ENCODE data around the gene TMEM240. TPM values are rescaled to one million over a fixed set of nuclear protein-coding genes. Genes with fewer than 3 reads are reported as not detected.
"Not testable (repeated sequence)": the region's sequence is repeated elsewhere in the genome, so short reads cannot be mapped to it uniquely, and the experiment has no call there.

TMEM240 gene
- total RNA-seq, 1 experiment from 2014 or later = 0.87 TPM

GRCh38 chr1:1511533-1512285, 28.7 kb downstream of the TMEM240 start, which contains the start of gene ATAD3A:
ATAD3A (plus strand) TSS chr1:1512162; CDS start chr1:1512269, 107 bp downstream.
- H3K9me3 ChIP-seq (ENCODE audit: low read length) = no peaks in the 10 kb centered on the region
- POLR2A ChIA-PET (ENCODE audit: unreplicated experiment) = interaction anchor here (0.6 kb wide), 1 partner anchor 102 kb away, joined by 3 read pairs; no protein-coding TSS in a partner anchor
- DNase-seq (peak; percentile 100), ATAC-seq (peak; percentile 82)
- peak within 1 kb of the TSS; percentile 88 for H3K4me2 ChIP-seq (ENCODE audit: low read length)
- H3K36me3 ChIP-seq (ENCODE audit: low read depth, low read length) = peaks cover 10% of the 10 kb centered on the region
- intact Hi-C loops (cut with micrococcal nuclease) = loop anchor here (1.0 kb wide), 1 partner anchor 40 kb away; the partner anchor contains the start of gene ATAD3B
- no TSS peak for BruUV-seq (replicated peaks)
- TF ChIP-seq EZH2 (IDR thresholded peaks at IDR 0.05; ENCODE audit: low read length, unreplicated experiment) (no peak), EZH2phosphoT487 (IDR thresholded peaks at IDR 0.05; ENCODE audit: borderline replicate concordance, low read length) (no peak), CTCF (conservative IDR thresholded peaks at IDR 0.05; ENCODE audit: low read depth, low read length) (no peak)
- no peaks in the 10 kb centered on the region for H3F3A ChIP-seq (ENCODE audit: low read length, unreplicated experiment)
- H3K4me3 ChIP-seq (ENCODE audit: low read length) = peak within 1 kb of the TSS; percentile 91
- H3K4me1 ChIP-seq (ENCODE audit: insufficient read depth, low read length) = peaks cover 9% of the 10 kb centered on the region
- CTCF ChIA-PET = interaction anchor here (0.6 kb wide), 1 partner anchor 88 kb away, joined by 4 read pairs; no protein-coding TSS in a partner anchor
- no peaks in the 10 kb centered on the region for H3K27me3 ChIP-seq (ENCODE audit: low read length)
- H3K9ac ChIP-seq (ENCODE audit: low read length) = peak within 1 kb of the TSS; percentile 95
- peak within 1 kb of the TSS; percentile 85 for H3K27ac ChIP-seq (ENCODE audit: low read length)
- peak within 1 kb of the TSS; percentile 82 for H2AFZ ChIP-seq (ENCODE audit: low read length)
- peaks cover 48% of the 10 kb centered on the region for H3K79me2 ChIP-seq (ENCODE audit: low read length)
- H3K9me2 ChIP-seq (replicated peaks; ENCODE audit: low read length) = no peaks in the 10 kb centered on the region
- H4K20me1 ChIP-seq (ENCODE audit: low read length) = peaks cover 5% of the 10 kb centered on the region; the same call in 1 of the 2 replicates

GRCh38 chr1:1510912-1511532, 29.4 kb downstream of the TMEM240 start:
- CTCF ChIA-PET = no interaction called here
- TSS peak; percentile 94 for BruUV-seq (replicated peaks)

GRCh38 chr1:1509465-1509850, 31.0 kb downstream of the TMEM240 start:
- POLR2A ChIA-PET (ENCODE audit: unreplicated experiment); H4K20me1 ChIP-seq (ENCODE audit: low read length); H3F3A ChIP-seq (ENCODE audit: low read length, unreplicated experiment); H3K4me2 ChIP-seq (ENCODE audit: low read length); H3K36me3 ChIP-seq (ENCODE audit: low read depth, low read length); BruUV-seq (replicated peaks); intact Hi-C loops (cut with micrococcal nuclease); ATAC-seq; H3K27ac ChIP-seq (ENCODE audit: low read length); H3K9me3 ChIP-seq (ENCODE audit: low read length); H3K4me3 ChIP-seq (ENCODE audit: low read length); H3K9ac ChIP-seq (ENCODE audit: low read length); CTCF ChIA-PET; H3K27me3 ChIP-seq (ENCODE audit: low read length); DNase-seq; H2AFZ ChIP-seq (ENCODE audit: low read length); H3K9me2 ChIP-seq (replicated peaks; ENCODE audit: low read length): not testable (repeated sequence)
- Histone ChIP-seq H3K4me1 (ENCODE audit: insufficient read depth, low read length) (peaks cover 16% of the 10 kb centered on the region), H3K79me2 (ENCODE audit: low read length) (peaks cover 32% of the 10 kb centered on the region)

More at GRCh38 chr1:1510912-1511532, 29.4 kb downstream of the TMEM240 start:
- H3K36me3 ChIP-seq (ENCODE audit: low read depth, low read length) = peaks cover 8% of the 10 kb centered on the region
- H3K27me3 ChIP-seq (ENCODE audit: low read length) = no peaks in the 10 kb centered on the region
- peaks cover 9% of the 10 kb centered on the region for H3K4me1 ChIP-seq (ENCODE audit: insufficient read depth, low read length)
- H3F3A ChIP-seq (ENCODE audit: low read length, unreplicated experiment) = no peaks in the 10 kb centered on the region
- peak overlapping the region; percentile 95 for H3K9ac ChIP-seq (ENCODE audit: low read length)
- H3K9me3 ChIP-seq (ENCODE audit: low read length) = no peaks in the 10 kb centered on the region
- H3K4me3 ChIP-seq (ENCODE audit: low read length) = peak overlapping the region; percentile 91
- H3K79me2 ChIP-seq (ENCODE audit: low read length) = peaks cover 46% of the 10 kb centered on the region
- H2AFZ ChIP-seq (ENCODE audit: low read length) = peak overlapping the region; percentile 82
- POLR2A ChIA-PET (ENCODE audit: unreplicated experiment) = interaction anchor here (0.6 kb wide), 1 partner anchor 103 kb away, joined by 3 read pairs; no protein-coding TSS in a partner anchor
- H3K27ac ChIP-seq (ENCODE audit: low read length) = peak overlapping the region; percentile 85
- intact Hi-C loops (cut with micrococcal nuclease) = loop anchor here (1.0 kb wide), 1 partner anchor 40 kb away; the partner anchor contains the start of gene ATAD3B
- TF ChIP-seq EZH2 (IDR thresholded peaks at IDR 0.05; ENCODE audit: low read length, unreplicated experiment) (no peak), EZH2phosphoT487 (IDR thresholded peaks at IDR 0.05; ENCODE audit: borderline replicate concordance, low read length) (no peak), CTCF (conservative IDR thresholded peaks at IDR 0.05; ENCODE audit: low read depth, low read length) (no peak)
- no peaks in the 10 kb centered on the region for H3K9me2 ChIP-seq (replicated peaks; ENCODE audit: low read length)
- H4K20me1 ChIP-seq (ENCODE audit: low read length) = peaks cover 5% of the 10 kb centered on the region; the same call in 1 of the 2 replicates
- DNase-seq (peak; percentile 58), ATAC-seq (no peak)
- H3K4me2 ChIP-seq (ENCODE audit: low read length) = peak overlapping the region; percentile 88

- H3K4me3 ChIP-seq (ENCODE audit: low read length); H3F3A ChIP-seq (ENCODE audit: low read length, unreplicated experiment); H3K9me2 ChIP-seq (replicated peaks; ENCODE audit: low read length); CTCF ChIA-PET; H3K27me3 ChIP-seq (ENCODE audit: low read length); BruUV-seq (replicated peaks); H2AFZ ChIP-seq (ENCODE audit: low read length); H3K9ac ChIP-seq (ENCODE audit: low read length); POLR2A ChIA-PET (ENCODE audit: unreplicated experiment); H3K4me2 ChIP-seq (ENCODE audit: low read length); H3K36me3 ChIP-seq (ENCODE audit: low read depth, low read length); intact Hi-C loops (cut with micrococcal nuclease); ATAC-seq; H3K27ac ChIP-seq (ENCODE audit: low read length); H4K20me1 ChIP-seq (ENCODE audit: low read length); DNase-seq; H3K9me3 ChIP-seq (ENCODE audit: low read length): not testable (repeated sequence)
- peaks cover 27% of the 10 kb centered on the region for H3K79me2 ChIP-seq (ENCODE audit: low read length)
- peaks cover 19% of the 10 kb centered on the region for H3K4me1 ChIP-seq (ENCODE audit: insufficient read depth, low read length)
Observed at GRCh38 chr1:1508775-1509464, 31.5 kb downstream of the TMEM240 start.

Data from PC-3 (cell line).